HG02938 (cell line): Measurements from ENCODE around the gene AEBP1.

Source experiments
- ATAC-seq: cut with Tn5 transposase; IDR thresholded peaks from one replicate; pipeline ENCODE4 v1.9.1; 2021; ENCODE audit warnings: mild to moderate bottlenecking, moderate library complexity; ENCODE audit not compliant: unreplicated experiment

Gene AEBP1

GRCh38 chr7:44066494-44067063 is 37.6 kb upstream of the AEBP1 start:
- ATAC-seq, result no peak

GRCh38 chr7:44067064-44067951 is 36.8 kb upstream of the AEBP1 start:
- no peak for ATAC-seq

DNA sequence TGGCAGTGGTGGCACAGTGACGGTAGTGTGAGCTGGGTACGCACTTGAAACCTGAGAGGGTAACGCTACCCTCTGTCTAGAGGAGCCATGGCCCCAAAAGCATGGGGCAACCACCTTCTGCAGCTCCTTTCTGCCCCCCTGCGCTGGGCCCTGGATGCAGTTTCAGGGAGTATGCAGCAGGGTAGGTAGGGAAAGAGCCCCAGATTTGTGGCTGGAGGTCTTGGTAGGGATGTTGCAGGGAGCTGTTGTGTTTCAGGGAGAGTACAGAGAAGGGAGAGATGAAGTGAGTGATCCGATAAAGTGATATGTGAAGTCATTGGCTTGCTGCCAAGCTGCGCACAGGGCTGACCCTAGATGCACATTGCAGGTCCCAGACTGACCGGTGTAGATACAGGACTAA is 36.1 kb upstream of the AEBP1 start:
- no peak for ATAC-seq

- no peak for ATAC-seq
Observed at GRCh38 chr7:44071726-44072363, 32.3 kb upstream of the AEBP1 start.

GRCh38 chr7:44072364-44073231 is 31.5 kb upstream of the AEBP1 start:
- no peak for ATAC-seq

DNA sequence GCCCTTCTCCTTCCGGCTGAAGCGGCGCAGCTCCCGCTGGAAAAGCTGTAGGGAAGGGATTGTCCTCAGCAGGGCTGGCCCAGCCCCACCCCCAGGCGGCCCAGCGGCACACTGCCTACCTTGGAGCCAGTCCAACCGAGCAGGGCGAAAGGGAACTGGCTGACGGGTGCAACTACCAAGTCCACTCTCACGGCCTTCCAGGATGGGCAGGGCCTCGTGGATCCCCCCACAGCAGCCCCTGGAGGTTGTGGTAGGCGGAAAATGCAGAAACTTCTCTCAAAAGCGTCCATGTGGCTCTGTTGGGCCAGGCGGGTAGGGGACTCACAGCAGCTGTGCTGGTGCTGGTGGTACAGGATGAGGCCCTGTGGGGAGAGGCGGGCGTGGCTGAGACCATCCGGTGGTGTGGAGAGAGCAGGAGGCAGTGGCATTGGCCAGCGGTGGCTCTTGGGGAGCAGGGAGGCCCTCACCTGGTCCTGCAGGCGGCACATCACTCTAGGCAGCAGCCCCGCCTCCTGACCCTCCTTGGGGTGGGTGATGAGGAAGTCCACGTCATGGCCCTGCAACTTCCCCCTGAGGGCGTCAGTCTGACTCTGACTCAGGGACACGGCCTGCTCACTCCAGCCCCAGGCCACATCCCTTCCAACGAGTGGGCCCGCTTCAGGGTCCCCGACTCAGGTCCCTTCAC is 30.3 kb upstream of the AEBP1 start:
- no peak for ATAC-seq

GRCh38 chr7:44074349-44074695 is 29.8 kb upstream of the AEBP1 start:
- ATAC-seq, result no peak

DNA sequence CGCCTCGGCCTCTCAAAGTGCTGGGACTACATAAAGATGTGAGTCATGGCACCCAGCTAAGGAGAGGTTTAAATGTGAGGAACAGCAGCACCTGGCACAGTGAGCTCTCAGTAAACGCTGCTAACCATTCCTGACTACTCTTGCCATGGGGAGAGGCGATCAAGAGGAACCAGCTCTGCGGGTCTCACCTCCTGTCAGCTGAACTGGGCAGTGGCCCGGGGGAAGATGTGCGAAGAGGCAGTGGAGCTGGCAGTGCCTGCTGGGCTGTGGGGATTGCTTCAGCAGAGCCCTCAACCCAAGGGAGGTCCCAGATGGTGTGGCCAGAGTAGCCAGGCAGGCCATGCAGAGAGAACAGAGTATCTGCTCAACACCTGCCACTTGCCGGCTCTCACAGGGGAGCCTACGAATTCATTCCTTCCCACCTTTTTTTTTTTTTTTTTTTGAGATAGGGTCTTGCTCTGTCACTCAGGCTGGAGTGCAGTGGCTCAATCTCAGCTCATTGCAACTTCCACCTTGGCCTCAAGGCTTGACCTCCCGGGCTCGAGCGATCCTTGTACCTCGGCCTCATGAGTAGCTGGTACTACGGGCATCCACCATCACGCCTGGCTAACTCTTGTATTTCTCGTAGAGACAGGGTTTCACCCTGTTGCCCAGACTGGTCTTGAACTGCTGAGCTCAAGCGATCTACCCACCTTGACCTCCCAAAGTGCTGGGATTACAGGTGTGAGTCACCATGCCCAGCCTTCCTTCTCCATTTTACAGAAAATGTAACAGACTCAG is 28.7 kb upstream of the AEBP1 start:
- ATAC-seq, result no peak

GRCh38 chr7:44076101-44076895 is 27.8 kb upstream of the AEBP1 start:
- no peak for ATAC-seq

GRCh38 chr7:44077061-44077460 is 27.1 kb upstream of the AEBP1 start:
- ATAC-seq, result no peak

- no peak for ATAC-seq
Observed at GRCh38 chr7:44077681-44078091, 26.5 kb upstream of the AEBP1 start.

DNA sequence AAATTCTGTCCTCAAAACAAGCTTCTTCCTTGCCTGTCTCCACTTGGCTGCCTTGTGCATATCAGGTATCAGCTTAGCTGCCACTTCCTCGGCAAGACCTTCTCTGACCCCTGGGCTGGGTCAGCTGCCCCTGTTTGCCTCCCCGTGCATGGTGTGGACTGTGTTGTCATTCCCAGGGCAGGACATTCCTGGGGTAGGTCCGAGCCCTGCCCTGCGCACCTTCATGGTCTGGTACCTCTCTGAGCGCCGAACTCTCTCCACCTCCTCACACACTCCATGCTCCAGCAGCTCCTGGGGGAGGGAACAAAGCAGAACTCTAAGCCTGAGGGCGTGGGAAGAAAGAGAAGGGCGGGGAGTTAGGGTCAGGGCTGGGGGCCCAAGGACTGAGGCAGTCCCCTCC is 25.6 kb upstream of the AEBP1 start:
- ATAC-seq, result no peak

- no peak for ATAC-seq
Observed at GRCh38 chr7:44079331-44080021, 24.7 kb upstream of the AEBP1 start.

- no peak for ATAC-seq
Observed at GRCh38 chr7:44080118-44080517, 24.0 kb upstream of the AEBP1 start.

GRCh38 chr7:44080686-44081265 is 23.4 kb upstream of the AEBP1 start:
- no peak for ATAC-seq

- no peak for ATAC-seq
Observed at GRCh38 chr7:44081266-44081748, 22.8 kb upstream of the AEBP1 start.

DNA sequence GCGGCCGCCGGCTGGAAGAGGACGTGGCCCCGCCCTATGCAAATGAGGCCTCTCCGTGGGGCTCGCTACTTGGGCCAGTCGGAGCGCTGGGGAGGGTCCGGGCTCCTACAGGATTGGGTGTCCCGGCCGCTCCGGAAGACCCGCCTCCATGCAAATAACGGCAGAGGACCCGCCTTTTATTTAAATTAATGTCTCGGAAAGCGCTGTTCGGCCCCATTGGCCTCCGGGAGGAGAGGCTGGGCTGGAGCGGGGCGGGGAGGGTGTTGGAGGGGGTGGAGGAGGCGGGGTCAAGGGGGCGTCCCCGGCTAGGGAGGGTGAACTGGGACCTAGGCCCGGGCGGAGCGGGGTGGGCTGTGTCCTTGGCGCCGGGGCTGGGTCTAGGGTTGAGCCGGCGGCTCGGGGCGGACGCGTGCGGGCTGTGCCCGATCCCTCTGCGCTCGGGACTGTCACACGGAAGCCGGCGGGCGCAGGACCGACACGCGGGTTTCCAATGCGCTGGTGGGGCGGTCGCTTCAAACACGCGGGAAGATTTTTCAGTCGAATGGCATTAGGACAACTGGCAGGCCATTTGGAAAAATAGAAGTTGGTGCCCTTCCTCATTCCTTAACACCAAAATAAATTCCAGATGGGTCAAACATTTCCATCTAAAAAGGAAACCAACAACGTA is 21.5 kb upstream of the AEBP1 start:
- peak; percentile 87 for ATAC-seq
